ENCODE results near the gene ZAR1L.

The ZAR1L gene

DNA sequence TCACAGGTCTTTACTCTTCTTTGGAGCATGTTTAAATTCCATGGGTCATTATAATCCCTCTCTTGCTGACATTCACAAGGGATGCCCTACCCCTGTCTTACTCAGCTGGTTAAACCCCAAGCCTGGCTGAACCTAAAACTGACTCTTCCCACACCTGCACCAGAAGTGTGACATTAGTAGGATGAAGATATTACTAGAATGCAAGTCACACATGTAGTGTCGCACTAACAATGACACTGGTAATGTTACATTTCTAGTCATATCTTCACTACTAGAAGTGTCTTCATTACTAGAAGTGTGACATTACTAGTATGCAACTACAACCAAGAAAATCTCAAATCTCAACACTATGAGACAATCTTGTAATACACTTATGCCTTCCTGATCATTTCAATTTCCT, 14.2 kb downstream of the ZAR1L start:
- no peak for DNase-seq (ENCODE audit: low read depth)

DNA sequence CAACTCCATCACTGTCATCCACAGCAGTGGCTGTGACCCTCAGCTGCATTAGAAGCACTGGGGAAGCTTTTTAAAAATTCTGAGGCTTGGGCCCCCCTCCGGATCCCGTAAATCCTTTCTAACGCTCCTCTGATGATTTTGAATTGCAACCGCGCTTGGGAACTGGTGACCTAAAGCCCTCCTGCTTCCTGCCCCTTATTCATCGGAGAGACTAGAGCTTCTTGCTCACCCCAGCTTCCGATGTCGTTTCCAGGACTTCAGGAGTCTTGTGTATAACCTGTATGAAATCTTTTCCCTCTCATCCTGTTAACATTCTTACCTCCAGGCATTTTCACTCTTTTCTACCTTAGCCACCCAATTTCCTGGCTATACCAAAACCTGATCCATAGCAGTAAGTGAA, 14.8 kb downstream of the ZAR1L start:
- DNase-seq (ENCODE audit: low read depth): no peak

GRCh38 chr13:32299893-32300292, 15.3 kb downstream of the ZAR1L start:
- DNase-seq (ENCODE audit: low read depth): no peak

DNA sequence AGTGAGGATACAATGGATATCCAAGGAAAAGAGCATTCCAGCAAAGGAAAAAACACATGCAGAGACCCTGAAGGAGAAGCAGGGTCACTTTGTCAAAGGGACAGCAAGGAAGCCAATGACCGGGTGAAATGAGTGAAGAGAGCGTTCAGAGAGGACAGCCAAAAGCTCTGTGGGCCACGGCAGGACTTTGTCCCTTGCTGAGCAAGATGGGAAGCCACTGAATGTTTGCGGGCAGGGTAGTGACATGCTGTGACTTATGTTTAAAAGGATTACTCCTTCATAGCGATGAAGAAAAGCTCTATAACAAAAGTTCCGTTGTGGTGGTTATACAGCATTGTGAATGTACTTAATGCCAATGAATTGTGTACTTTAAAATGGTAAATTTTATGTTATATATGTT, 16.5 kb downstream of the ZAR1L start:
- no peak for DNase-seq (ENCODE audit: low read depth)

GRCh38 chr13:32297206-32297605, 18.0 kb downstream of the ZAR1L start:
- no peak for DNase-seq (ENCODE audit: low read depth)

DNA sequence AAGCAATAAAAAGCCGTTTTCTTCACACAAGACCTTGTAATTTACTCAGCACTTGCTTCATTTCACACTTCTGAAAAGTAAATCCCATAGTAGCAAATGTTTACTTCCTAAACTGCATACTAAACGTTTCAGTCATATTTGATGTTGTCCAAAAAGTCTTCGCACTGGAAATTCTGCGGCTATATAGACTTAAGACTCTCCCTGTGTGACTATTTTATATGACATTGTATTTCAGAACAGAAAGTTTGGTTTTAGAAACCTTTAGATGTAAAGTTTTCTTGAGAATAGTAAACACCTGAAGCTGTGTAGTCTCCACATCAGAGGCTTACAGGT, 29.6 kb downstream of the ZAR1L start:
- no peak for DNase-seq (ENCODE audit: low read depth)

DNA sequence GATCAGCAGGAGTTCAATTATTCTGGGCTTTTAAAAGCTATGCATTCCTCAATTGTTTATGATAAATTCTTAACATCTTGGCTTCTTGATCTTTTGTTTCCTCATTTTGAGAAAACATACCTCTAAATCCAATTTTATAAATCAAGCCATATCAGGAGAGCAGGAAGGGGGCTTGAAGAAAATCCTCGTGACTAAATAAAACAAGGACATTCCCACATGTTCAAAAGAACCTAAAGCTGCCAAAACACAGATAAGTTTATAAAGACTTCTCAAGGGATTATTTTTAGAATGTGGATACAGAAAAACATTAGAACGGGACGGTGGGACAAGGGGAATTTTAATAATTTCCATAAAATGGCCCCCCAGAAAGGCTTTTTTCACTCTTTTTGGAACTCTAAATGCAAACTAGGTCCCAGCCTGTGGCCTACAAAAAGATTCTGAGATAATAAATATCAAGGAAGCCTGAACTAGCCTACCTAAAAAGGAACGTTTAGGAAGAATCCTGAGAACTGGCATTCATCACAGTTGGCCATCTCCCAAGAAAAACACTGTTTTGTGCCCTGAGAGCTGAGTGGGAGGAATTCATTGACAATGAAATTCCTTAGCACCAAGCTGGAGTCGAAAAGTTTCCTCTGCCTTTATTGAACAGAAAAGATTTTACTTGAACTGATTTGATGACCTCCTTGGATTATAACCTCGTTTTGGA, 30.1 kb downstream of the ZAR1L start:
- no peak for DNase-seq (ENCODE audit: low read depth)

GRCh38 chr13:32282096-32282711, 33.0 kb downstream of the ZAR1L start:
- DNase-seq (ENCODE audit: low read depth): no peak

GRCh38 chr13:32281096-32281495, 34.1 kb downstream of the ZAR1L start:
- no peak for DNase-seq (ENCODE audit: low read depth)

GRCh38 chr13:32278426-32278825, 36.7 kb downstream of the ZAR1L start:
- DNase-seq (ENCODE audit: low read depth): no peak

DNA sequence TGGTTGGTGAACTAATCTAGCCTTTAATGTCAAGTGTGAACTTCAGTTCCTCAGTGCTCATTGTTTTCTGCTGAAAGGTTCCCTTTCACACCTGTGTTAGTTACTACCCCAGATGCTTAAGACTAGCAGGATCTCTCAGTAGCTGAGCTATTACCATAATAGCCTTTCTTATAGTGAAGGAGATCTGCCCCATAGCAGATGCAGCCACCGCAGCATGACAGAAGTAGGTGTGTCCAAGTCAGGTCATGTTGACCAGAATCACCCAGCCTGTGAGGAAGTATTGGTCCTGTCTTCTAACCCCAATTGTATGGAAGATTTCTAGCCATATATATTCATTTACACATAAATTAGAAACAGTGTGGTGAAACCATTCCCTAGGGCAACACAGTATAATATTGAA, 37.3 kb downstream of the ZAR1L start:
- DNase-seq (ENCODE audit: low read depth): no peak

DNA sequence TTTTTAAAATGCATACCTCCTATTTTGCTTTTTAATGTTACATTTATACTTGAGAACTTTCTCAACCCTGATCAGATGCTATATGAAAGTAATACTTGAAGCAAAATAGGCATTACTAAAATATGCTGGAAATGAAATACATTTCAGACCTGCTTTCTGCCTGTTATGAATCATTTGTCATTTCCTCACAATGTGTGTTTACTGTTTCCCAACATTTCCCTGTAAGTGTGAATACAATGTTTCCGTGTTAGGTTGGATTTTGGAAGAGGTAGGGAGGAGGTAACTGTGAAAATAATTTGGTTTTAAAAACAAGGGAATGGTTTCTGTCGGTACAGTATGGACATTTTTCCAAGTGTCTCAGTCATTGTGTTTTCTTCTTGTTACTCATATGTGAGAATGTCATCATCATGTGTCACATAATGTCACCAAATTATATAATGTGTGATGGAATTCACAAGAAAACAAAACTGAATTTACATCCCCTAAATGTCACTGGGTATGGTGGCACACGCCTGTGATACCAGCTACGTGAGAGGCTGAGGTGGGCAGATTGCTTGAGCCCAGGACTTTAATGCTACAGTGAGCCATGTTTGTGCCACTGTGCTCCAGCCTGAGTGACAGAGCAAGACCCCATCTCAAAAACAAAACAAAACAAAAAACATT, 43.0 kb downstream of the ZAR1L start:
- no peak for DNase-seq (ENCODE audit: low read depth)

DNA sequence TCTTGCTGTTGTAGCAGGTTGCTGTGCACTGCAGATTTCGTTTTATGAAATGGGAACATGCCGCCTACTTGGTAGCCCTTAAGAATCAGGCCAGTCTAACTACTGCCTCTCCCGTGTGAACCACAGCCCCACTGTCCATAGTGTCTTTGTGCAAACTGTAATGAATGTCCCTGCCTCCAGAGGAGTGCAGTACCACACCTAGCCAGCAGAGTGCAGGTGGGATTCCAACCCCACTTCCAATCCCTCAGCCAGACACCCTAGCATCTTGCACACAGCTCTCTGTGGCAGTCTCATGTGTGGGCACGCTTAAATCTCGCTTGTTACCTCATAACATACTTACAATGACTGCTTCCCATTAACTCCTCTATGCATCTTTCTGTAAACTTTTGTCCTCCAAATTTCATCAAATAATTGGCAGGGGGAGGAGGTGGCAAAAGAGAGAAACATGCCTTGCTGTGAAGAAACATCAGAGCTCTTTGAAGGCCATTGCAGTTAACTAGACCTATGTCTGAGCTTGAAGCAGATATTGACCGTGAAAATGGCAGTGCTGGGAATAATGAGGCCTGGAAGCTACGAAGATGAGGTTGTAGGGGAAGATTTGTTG, 47.2 kb downstream of the ZAR1L start:
- peak; percentile 4 for DNase-seq (ENCODE audit: low read depth)

DNA sequence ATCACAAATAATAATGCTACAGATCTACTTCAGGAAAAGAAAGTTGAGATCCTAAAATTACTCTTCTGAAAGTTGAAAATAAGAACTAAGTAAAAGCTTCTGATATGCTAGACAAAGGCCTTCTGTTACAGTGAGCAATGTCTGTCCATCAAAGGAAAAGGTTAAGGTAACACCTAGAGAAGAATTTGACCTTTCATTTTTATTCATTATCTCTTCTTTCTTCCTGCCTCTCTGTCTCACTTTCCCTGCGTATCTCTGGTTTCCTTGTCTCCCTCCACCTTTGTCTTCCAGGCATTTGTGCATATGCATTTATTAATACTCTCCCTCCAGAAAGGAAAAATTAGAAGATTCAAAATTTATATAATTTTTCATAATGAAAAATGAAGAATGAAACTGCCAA, 49.0 kb downstream of the ZAR1L start:
- DNase-seq (ENCODE audit: low read depth): no peak

DNA sequence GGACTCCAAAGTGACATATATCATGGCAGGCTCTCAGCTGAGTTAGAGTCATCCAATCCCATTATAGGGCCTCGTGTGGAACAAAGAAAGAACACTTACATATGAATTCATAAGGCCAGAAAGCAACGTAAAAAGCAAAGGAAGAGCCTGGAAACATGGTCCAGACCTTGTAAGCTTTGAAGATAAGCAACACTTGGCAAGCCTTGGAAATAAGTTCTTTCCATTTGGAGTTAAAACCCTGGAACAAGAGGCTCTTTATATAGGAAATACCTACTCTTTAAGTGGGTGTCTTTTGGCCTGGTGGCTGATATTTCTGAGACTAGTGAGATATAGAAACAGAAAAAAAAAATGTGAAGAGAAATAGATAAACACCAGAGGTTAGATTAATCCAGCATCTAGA, 49.4 kb downstream of the ZAR1L start:
- no peak for DNase-seq (ENCODE audit: low read depth)

DNA sequence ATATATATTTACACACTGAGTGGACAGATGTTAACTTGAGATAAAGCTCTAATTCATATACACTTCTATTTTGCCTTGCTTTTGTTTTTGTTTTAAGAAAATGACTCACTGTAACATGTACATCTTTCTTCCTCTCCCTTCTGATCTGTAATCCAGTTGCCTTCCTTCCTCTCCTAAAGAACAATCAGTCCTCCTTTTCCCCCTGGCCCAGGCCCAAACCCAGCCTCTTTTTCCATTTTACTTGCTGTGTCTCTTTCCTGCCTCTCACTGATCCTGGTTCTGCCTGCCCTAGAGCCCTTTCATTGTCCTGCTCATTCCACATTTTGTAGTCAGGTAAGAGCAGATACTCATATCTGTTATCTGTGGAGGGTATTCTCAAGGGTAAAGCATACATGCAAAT, 50.8 kb downstream of the ZAR1L start:
- DNase-seq (ENCODE audit: low read depth): no peak

GRCh38 chr13:32262619-32263018, 52.5 kb downstream of the ZAR1L start:
- DNase-seq (ENCODE audit: low read depth): no peak

GRCh38 chr13:32262165-32262564, 53.0 kb downstream of the ZAR1L start:
- DNase-seq (ENCODE audit: low read depth): no peak

DNA sequence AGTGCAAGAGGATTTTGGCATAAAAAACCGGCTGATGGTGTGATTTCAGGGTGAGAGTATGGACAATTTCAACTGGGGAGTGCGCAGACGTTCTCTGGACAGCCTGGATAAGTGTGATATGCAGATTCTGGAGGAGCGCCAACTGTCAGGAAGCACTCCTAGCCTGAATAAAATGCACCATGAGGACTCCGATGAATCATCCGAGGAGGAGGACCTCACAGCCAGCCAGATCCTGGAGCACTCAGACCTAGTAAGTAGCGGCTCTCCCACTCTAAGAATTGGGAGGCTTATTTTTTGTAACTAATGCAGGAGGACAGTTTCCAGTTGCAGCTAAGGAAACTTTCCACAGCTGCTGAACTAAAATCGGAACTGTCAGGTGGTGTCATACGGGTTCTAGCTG, 53.6 kb downstream of the ZAR1L start:
- DNase-seq (ENCODE audit: low read depth): no peak

GRCh38 chr13:32259116-32259515, 56.0 kb downstream of the ZAR1L start:
- DNase-seq (ENCODE audit: low read depth): no peak

DNA sequence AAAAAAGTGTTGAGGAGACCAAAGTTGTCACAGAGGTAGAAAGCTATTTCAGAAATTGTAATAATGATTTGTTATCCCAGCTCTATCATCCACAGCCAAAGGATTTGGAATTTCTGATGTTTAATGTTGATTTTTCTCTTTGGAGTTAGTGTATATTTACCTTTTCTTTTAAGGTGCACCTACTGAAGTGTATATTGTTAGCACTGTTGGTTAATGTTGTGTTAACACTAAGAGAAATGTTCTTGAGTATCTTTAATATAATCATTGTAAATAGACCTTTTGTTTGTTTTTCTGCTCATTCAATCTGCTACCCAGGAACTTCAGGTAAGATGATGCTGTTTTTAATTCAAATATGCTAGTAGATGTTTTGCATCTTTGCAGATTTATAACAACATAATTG, 57.5 kb downstream of the ZAR1L start:
- no peak for DNase-seq (ENCODE audit: low read depth)

DNA sequence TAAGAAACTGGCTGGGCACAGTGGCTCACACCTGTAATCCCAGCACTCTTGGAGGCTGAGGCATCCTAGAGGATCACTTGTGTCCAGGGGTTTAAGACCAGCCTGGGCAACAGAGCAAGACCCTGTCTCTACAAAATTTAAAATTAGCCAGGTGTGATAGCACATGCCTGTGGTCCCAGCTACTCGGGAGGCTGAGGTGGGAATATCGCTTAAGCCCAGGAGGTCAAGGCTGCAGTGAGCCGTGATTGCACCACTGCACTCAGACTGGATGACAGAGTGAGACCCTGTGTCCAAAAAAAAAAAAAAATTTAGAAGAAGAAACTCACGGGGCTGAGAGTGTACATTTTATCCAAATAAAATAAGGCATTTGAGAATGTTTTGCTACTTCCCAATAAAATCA, 58.9 kb downstream of the ZAR1L start:
- DNase-seq (ENCODE audit: low read depth): no peak

DNA sequence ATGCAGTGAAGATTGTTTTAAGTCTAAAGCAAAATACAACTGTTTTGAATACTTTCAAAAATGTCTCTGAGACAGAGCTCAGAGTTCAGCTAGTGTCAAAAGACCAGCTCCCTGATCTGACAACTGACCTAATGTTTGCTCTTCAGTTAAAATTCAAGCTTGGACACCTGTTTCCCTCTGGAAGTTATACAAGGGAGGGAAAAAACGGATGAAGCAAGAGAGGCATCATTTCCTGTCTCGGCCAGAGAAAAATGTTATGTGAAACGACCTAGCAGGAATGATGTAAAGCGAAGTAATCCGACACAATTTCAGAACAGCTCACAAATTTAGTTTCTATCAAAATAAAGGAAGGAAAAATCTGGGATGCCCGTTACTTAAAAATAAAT, 59.4 kb downstream of the ZAR1L start:
- DNase-seq (ENCODE audit: low read depth): no peak

All from stimulated activated CD8-positive, alpha-beta memory T cell treated with anti-CD3 and anti-CD28 coated beads, Interleukin-4, amount 100 ng/mL, for 24 hours (primary cell).